H9 (cell line): ENCODE data around the gene DERA. TPM values are rescaled to one million over a fixed set of nuclear protein-coding genes. Genes with fewer than 3 reads are reported as not detected.
"Not testable (repeated sequence)": the region's sequence is repeated elsewhere in the genome, so short reads cannot be mapped to it uniquely, and the experiment has no call there.

ENCODE experiments used
- DNase-seq: peaks from one replicate; pipeline ENCODE4 v3.0.0-alpha.2; 2017
- H2AFZ ChIP-seq: one replicate; pipeline ENCODE4 v1.6.1; 2013; ENCODE audit warnings: mild to moderate bottlenecking, low read length, control low read depth, moderate library complexity
- H2AK5ac ChIP-seq: 2 replicates; pipeline ENCODE4 v1.6.1; 2013; ENCODE audit warnings: low read length, control low read depth, mixed read lengths; ENCODE audit not compliant: insufficient read length
- H2BK120ac ChIP-seq: one replicate; pipeline ENCODE4 v1.6.1; 2013; ENCODE audit warnings: low read depth, mild to moderate bottlenecking, low read length, control low read depth, inconsistent platforms; ENCODE audit not compliant: poor library complexity, severe bottlenecking
- H2BK12ac ChIP-seq: 2 replicates; pipeline ENCODE4 v1.6.1; 2013; ENCODE audit warnings: low read length, control low read depth, mixed read lengths, low read depth; ENCODE audit not compliant: insufficient read length
- H2BK15ac ChIP-seq: 2 replicates; pipeline ENCODE4 v1.6.1; 2013; ENCODE audit warnings: low read depth, low read length, control low read depth
- H2BK20ac ChIP-seq: one replicate; pipeline ENCODE4 v1.6.1; 2013; ENCODE audit warnings: low read depth, mild to moderate bottlenecking, low read length, control low read depth, inconsistent platforms; ENCODE audit not compliant: poor library complexity, severe bottlenecking
- H2BK5ac ChIP-seq: 2 replicates; pipeline ENCODE4 v1.6.1; 2013; ENCODE audit warnings: low read length, control low read depth, mixed read lengths; ENCODE audit not compliant: insufficient read length
- H3K14ac ChIP-seq: 2 replicates; pipeline ENCODE4 v1.6.1; 2013; ENCODE audit warnings: low read length, control low read depth; ENCODE audit not compliant: insufficient read depth
- H3K18ac ChIP-seq: 2 replicates; pipeline ENCODE4 v1.6.1; 2013; ENCODE audit warnings: low read depth, mild to moderate bottlenecking, mixed read lengths, low read length, control low read depth; ENCODE audit not compliant: insufficient read length
- H3K23ac ChIP-seq: 2 replicates; pipeline ENCODE4 v1.6.1; 2013; ENCODE audit warnings: low read length, control low read depth, mixed read lengths, low read depth; ENCODE audit not compliant: insufficient read length
- H3K23me2 ChIP-seq: 2 replicates; pipeline ENCODE4 v1.6.1; 2013; ENCODE audit warnings: low read depth, mild to moderate bottlenecking, mixed read lengths, low read length, control low read depth; ENCODE audit not compliant: insufficient read length, poor library complexity, severe bottlenecking
- H3K27ac ChIP-seq: 2 replicates; pipeline ENCODE4 v1.5.1; 2013; ENCODE audit warnings: low read length, control low read depth, mixed read lengths, low read depth; ENCODE audit not compliant: insufficient read length
- H3K27me3 ChIP-seq: 2 replicates; pipeline ENCODE4 v1.6.1; 2013; ENCODE audit warnings: low read length, control low read depth, inconsistent platforms; ENCODE audit not compliant: insufficient read depth
- H3K4ac ChIP-seq: 2 replicates; pipeline ENCODE4 v1.6.1; 2013; ENCODE audit warnings: low read depth, mild to moderate bottlenecking, control low read depth, inconsistent platforms, low read length, moderate library complexity
- H3K4me1 ChIP-seq: 2 replicates; pipeline ENCODE4 v1.6.1; 2013; ENCODE audit warnings: low read length, control low read depth, inconsistent platforms; ENCODE audit not compliant: insufficient read depth
- H3K4me2 ChIP-seq: 2 replicates; pipeline ENCODE4 v1.6.1; 2013; ENCODE audit warnings: low read length, control low read depth, mixed read lengths; ENCODE audit not compliant: insufficient read length, insufficient read depth
- H3K56ac ChIP-seq: 2 replicates; pipeline ENCODE4 v1.6.1; 2013; ENCODE audit warnings: low read depth, mild to moderate bottlenecking, mixed read lengths, low read length, control low read depth; ENCODE audit not compliant: insufficient read length
- H3K79me1 ChIP-seq: 2 replicates; pipeline ENCODE4 v1.6.1; 2013; ENCODE audit warnings: low read depth, mild to moderate bottlenecking, moderate library complexity, low read length, control low read depth, inconsistent platforms; ENCODE audit not compliant: insufficient read depth, poor library complexity, severe bottlenecking
- H3K79me2 ChIP-seq: 2 replicates; pipeline ENCODE4 v1.6.1; 2013; ENCODE audit warnings: low read length, control low read depth, inconsistent platforms; ENCODE audit not compliant: insufficient read depth
- H3K9ac ChIP-seq: 2 replicates; pipeline ENCODE4 v1.6.1; 2013; ENCODE audit warnings: low read length, control low read depth, mixed read lengths; ENCODE audit not compliant: insufficient read length; ENCODE audit errors: extremely low read depth
- H3K9me3 ChIP-seq: one replicate; pipeline ENCODE4 v1.6.1; 2013; ENCODE audit warnings: low read depth, low read length, inconsistent platforms; ENCODE audit not compliant: control insufficient read depth
- H3T11ph ChIP-seq: one replicate; pipeline ENCODE4 v1.6.1; 2013; ENCODE audit warnings: mild to moderate bottlenecking, low read length, control low read depth, inconsistent platforms
- H4K20me1 ChIP-seq: one replicate; pipeline ENCODE4 v1.6.1; 2013; ENCODE audit not compliant: control insufficient read depth, insufficient read length, insufficient read depth
- H4K5ac ChIP-seq: 2 replicates; pipeline ENCODE4 v1.6.1; 2013; ENCODE audit warnings: low read depth, mild to moderate bottlenecking, mixed read lengths, low read length, control low read depth; ENCODE audit not compliant: insufficient read length
- H4K8ac ChIP-seq: replicated peaks from 2 replicates; pipeline ENCODE4 v1.6.1; 2013; ENCODE audit warnings: low read length, control low read depth, mixed read lengths, low read depth; ENCODE audit not compliant: insufficient read length
- H4K91ac ChIP-seq: 2 replicates; pipeline ENCODE4 v1.6.1; 2013; ENCODE audit warnings: low read depth, mild to moderate bottlenecking, moderate library complexity, mixed read lengths, low read length, control low read depth; ENCODE audit not compliant: insufficient read length
- H3K27ac Mint-ChIP-seq, 3 experiments: 2 replicates in 2 of 3; 3 replicates in 1 of 3; pipeline ENCODE4 v1.8.0; 2020 to 2021; ENCODE audit warnings: mixed read lengths in 3 of 3, mild to moderate bottlenecking in 1 of 3, moderate library complexity in 1 of 3
- H3K27me3 Mint-ChIP-seq: 2 replicates; pipeline ENCODE4 v1.8.0; 2021; ENCODE audit warnings: low read depth, mild to moderate bottlenecking, moderate library complexity, mixed read lengths
- H3K36me3 Mint-ChIP-seq, 3 experiments: 2 replicates in 2 of 3; 3 replicates in 1 of 3; pipeline ENCODE4 v1.8.0; 2020 to 2021; ENCODE audit warnings: low read depth in 3 of 3, mixed read lengths in 3 of 3; ENCODE audit not compliant: insufficient read depth in 1 of 3
- H3K4me1 Mint-ChIP-seq, 2 experiments: 2 replicates each; pipeline ENCODE4 v1.8.0; 2020; ENCODE audit warnings: mixed read lengths in 2 of 2
- H3K4me3 Mint-ChIP-seq, 2 experiments: 2 replicates in 1 of 2; 3 replicates in 1 of 2; pipeline ENCODE4 v1.8.0; 2020 to 2021; ENCODE audit warnings: mild to moderate bottlenecking in 2 of 2, mixed read lengths in 2 of 2, moderate library complexity in 1 of 2
- H3K9me3 Mint-ChIP-seq, 2 experiments: 2 replicates in 1 of 2; 3 replicates in 1 of 2; pipeline ENCODE4 v1.8.0; 2020; ENCODE audit warnings: mild to moderate bottlenecking in 2 of 2, mixed read lengths in 2 of 2, moderate library complexity in 1 of 2
- WGBS: extraction: QIAGEN DNeasy Blood & Tissue Kit; methylation state at CpG from one replicate; pipeline ENCODE4 v1.1.7; 2013; ENCODE audit warnings: missing lambda C conversion rate, low lambda C conversion rate, mixed read lengths; ENCODE audit not compliant: insufficient read length; ENCODE audit errors: extremely low coverage; 5-methylcytosine and 5-hydroxymethylcytosine counted together
- total RNA-seq: library from RNA; stranded (reverse); gene quantifications from 2 replicates; pipeline ENCODE4 v1.2.1, GENCODE V29; 2021

Gene DERA
- total RNA-seq, 1 experiment from 2014 or later: 20.9 TPM

DNA sequence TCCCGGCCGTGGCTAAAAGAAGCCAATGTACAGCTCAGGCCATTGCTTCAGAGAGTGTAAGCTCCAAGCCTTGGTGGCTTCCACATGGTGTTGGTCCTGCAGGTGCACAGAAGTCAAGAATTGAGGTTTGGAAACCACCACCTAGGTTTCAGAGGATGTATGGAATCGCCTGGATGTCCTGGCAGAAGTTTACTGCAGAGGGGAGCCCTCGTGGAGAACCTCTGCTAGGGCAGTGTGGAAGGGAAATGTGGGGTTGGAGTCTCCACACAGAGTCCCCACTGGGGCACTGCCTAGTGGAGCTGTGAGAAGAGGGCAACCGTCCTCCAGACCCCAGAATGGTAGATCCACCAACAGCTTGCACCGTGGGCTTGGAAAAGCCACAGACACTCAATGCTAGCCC lies 103.3 kb downstream of the DERA start:
- H3K4ac ChIP-seq: not testable (repeated sequence)

More for the DNA sequence above, 103.3 kb downstream of the DERA start:
- H2BK12ac ChIP-seq, H3K9ac ChIP-seq, H4K5ac ChIP-seq, H3K23me2 ChIP-seq, H2BK120ac ChIP-seq, DNase-seq, H3K4me1 Mint-ChIP-seq, H3K14ac ChIP-seq, H3K27me3 Mint-ChIP-seq, H2BK5ac ChIP-seq, H2AK5ac ChIP-seq, H3K79me2 ChIP-seq, H4K20me1 ChIP-seq, H2BK20ac ChIP-seq, H3K23ac ChIP-seq, H2AFZ ChIP-seq, H2BK15ac ChIP-seq, H3K56ac ChIP-seq, H3K4me3 Mint-ChIP-seq, H3K79me1 ChIP-seq, H3K18ac ChIP-seq, H4K8ac ChIP-seq, H3K27ac Mint-ChIP-seq, H3K27ac ChIP-seq, H3K27me3 ChIP-seq, H3K4me1 ChIP-seq, H4K91ac ChIP-seq, H3T11ph ChIP-seq, H3K4me2 ChIP-seq: not testable (repeated sequence)
- Mint-ChIP-seq H3K36me3 (peaks cover 27 to 49% (median 30%) of the 10 kb centered on the region in 3 experiments), H3K9me3 (peaks cover 30 to 36% of the 10 kb centered on the region in 2 experiments)
- peaks cover 12% of the 10 kb centered on the region for H3K9me3 ChIP-seq
- WGBS: no CpG with 5 or more reads among the region's 6 CpGs
